Fibroblast of lung (primary cell): ENCODE data around the gene UBXN10. TPM values are rescaled to one million over a fixed set of nuclear protein-coding genes. Genes with fewer than 3 reads are reported as not detected.

Experiments
- DNase-seq, 2 donors: peaks; one replicate each; pipeline versions ENCODE4 v3.0.0 to v3.0.0-alpha.2; 2010; ENCODE audit warnings: low read depth in 2 of 2
- H2AFZ ChIP-seq: 2 replicates; pipeline ENCODE4 v1.5.1; 2012; ENCODE audit warnings: low read length, control low read depth, inconsistent platforms
- H3K27ac ChIP-seq: 2 replicates; pipeline ENCODE4 v1.5.1; 2011; ENCODE audit warnings: low read length, control low read depth; ENCODE audit not compliant: insufficient read depth
- H3K27me3 ChIP-seq: 2 replicates; pipeline ENCODE4 v1.5.1; 2011; ENCODE audit warnings: mild to moderate bottlenecking, low read length; ENCODE audit not compliant: control insufficient read depth, insufficient read depth
- H3K36me3 ChIP-seq: 2 replicates; pipeline ENCODE4 v1.5.1; 2011; ENCODE audit warnings: low read length; ENCODE audit not compliant: control insufficient read depth, insufficient read depth
- H3K4me1 ChIP-seq: 2 replicates; pipeline ENCODE4 v1.5.1; 2011; ENCODE audit warnings: low read length; ENCODE audit not compliant: control insufficient read depth, insufficient read depth; ENCODE audit errors: extremely low read depth
- H3K4me2 ChIP-seq: 2 replicates; pipeline ENCODE4 v1.5.1; 2011; ENCODE audit warnings: low read length, control low read depth; ENCODE audit not compliant: insufficient read depth; ENCODE audit errors: extremely low read depth
- H3K4me3 ChIP-seq, 4 experiments: fragments of 200-600 bp in 1 of 4; sonication (generic) in 1 of 4; replicated peaks in 1 of 4; 2 replicates each; pipeline ENCODE4 v1.5.1; 2011 to 2016; ENCODE audit warnings: low read length in 4 of 4, low read depth in 3 of 4, mild to moderate bottlenecking in 3 of 4, control low read depth in 2 of 4, inconsistent platforms in 1 of 4, mixed read lengths in 1 of 4; ENCODE audit not compliant: insufficient read depth in 1 of 4; ENCODE audit errors: control extremely low read depth in 1 of 4
- H3K79me2 ChIP-seq: 2 replicates; pipeline ENCODE4 v1.5.1; 2012; ENCODE audit warnings: mild to moderate bottlenecking, low read length, inconsistent platforms; ENCODE audit not compliant: control insufficient read depth, insufficient read depth
- H3K9ac ChIP-seq: 2 replicates; pipeline ENCODE4 v1.5.1; 2011; ENCODE audit warnings: mild to moderate bottlenecking, low read length, control low read depth; ENCODE audit not compliant: insufficient read depth
- H3K9me3 ChIP-seq: 2 replicates; pipeline ENCODE4 v1.5.1; 2012; ENCODE audit warnings: low read depth, low read length; ENCODE audit not compliant: control insufficient read depth, insufficient read depth
- H4K20me1 ChIP-seq: 2 replicates; pipeline ENCODE4 v1.5.1; 2011; ENCODE audit warnings: low read length; ENCODE audit not compliant: control insufficient read depth, insufficient read depth; ENCODE audit errors: extremely low read depth
- EZH2 ChIP-seq: IDR thresholded peaks from 2 replicates; pipeline ENCODE4 v1.5.1; 2012; ENCODE audit warnings: low read length, control low read depth, mild to moderate bottlenecking; ENCODE audit errors: missing control alignments
- polyA plus RNA-seq, 2 donors: library from polyadenylated mRNA; depleted of rRNA in 1 of 2; stranded (reverse) in 1 of 2; unstranded in 1 of 2; fragments of >200 nt; gene quantifications; 2 replicates each; pipeline ENCODE4 v1.2.1, GENCODE V29; 2011 to 2012; ENCODE audit warnings: missing spikeins in 1 of 2
- total RNA-seq: library from RNA; depleted of rRNA; stranded (reverse); fragments of >200 nt; gene quantifications from 2 replicates; pipeline ENCODE4 v1.2.1, GENCODE V29; 2014
- TF ChIP-seq, protein P1 (sequence below), 2 donors: IDR thresholded peaks in 1 of 2; conservative IDR thresholded peaks in 1 of 2; 1 replicate in 1 of 2; 2 replicates in 1 of 2; pipeline ENCODE4 v1.5.1; 2011 to 2012; ENCODE audit warnings: low read length in 2 of 2, control low read depth in 1 of 2, inconsistent platforms in 1 of 2, low read depth in 1 of 2, mild to moderate bottlenecking in 1 of 2

The UBXN10 gene
- total and polyA plus RNA-seq, 2 donors (not counting 1 experiment from before 2014, with no cell fraction given): 0.33 TPM; not detected in 1

- no peaks in the 10 kb centered on the region for H3K79me2 ChIP-seq
- H3K4me1 ChIP-seq: peaks cover 6% of the 10 kb centered on the region
- no peaks in the 10 kb centered on the region for H3K9me3 ChIP-seq
- H3K9ac ChIP-seq: no peak overlapping the region
- no peak overlapping the region for H2AFZ ChIP-seq
- no peak overlapping the region for H3K4me3 ChIP-seq
- TF ChIP-seq, protein P1, sequence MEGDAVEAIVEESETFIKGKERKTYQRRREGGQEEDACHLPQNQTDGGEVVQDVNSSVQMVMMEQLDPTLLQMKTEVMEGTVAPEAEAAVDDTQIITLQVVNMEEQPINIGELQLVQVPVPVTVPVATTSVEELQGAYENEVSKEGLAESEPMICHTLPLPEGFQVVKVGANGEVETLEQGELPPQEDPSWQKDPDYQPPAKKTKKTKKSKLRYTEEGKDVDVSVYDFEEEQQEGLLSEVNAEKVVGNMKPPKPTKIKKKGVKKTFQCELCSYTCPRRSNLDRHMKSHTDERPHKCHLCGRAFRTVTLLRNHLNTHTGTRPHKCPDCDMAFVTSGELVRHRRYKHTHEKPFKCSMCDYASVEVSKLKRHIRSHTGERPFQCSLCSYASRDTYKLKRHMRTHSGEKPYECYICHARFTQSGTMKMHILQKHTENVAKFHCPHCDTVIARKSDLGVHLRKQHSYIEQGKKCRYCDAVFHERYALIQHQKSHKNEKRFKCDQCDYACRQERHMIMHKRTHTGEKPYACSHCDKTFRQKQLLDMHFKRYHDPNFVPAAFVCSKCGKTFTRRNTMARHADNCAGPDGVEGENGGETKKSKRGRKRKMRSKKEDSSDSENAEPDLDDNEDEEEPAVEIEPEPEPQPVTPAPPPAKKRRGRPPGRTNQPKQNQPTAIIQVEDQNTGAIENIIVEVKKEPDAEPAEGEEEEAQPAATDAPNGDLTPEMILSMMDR (conservative IDR thresholded peaks at IDR 0.05 in 1 of 2, IDR thresholded peaks at IDR 0.05 in 1 of 2; ENCODE audit: low read depth in 1 of 2, low read length in 2 of 2): no peak
- TF ChIP-seq EZH2: no peak
- no peaks in the 10 kb centered on the region for H3K27me3 ChIP-seq
- H3K27ac ChIP-seq: no peak overlapping the region
- no peaks in the 10 kb centered on the region for H4K20me1 ChIP-seq
- no peak overlapping the region for H3K4me2 ChIP-seq
- H3K36me3 ChIP-seq: no peaks in the 10 kb centered on the region
- DNase-seq: no peak
Observed at GRCh38 chr1:20152599-20152930, 33.3 kb upstream of the UBXN10 start.

DNA sequence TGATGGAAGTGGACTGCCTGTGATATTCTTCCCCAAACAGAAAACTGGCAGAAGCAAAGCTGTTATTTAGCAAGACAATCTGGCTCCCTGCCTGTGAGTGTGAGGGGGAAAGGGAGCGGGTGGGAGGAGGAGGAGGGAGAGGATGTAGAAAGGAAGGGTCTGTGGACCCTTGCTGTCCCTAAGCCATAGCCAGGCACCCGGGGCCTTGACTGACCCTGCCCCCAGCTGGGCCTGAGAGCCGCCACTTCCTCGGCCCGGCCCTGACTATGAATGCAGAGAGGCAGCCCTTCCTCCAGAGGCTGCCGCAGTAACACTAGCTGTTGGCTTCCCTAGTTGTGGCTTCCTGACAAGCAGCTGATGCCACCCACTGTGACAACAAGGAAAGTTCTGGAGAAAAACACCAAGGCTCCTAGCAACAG is 32.9 kb upstream of the UBXN10 start:
- Histone ChIP-seq H3K9ac (no peak overlapping the region), H3K27ac (no peak overlapping the region), H3K4me2 (no peak overlapping the region), H2AFZ (peak overlapping the region; percentile 53), H3K4me1 (peaks cover 6% of the 10 kb centered on the region), H3K4me3 (no peak overlapping the region), H3K79me2 (no peaks in the 10 kb centered on the region), H3K27me3 (no peaks in the 10 kb centered on the region), H3K36me3 (no peaks in the 10 kb centered on the region), H4K20me1 (no peaks in the 10 kb centered on the region), H3K9me3 (no peaks in the 10 kb centered on the region)
- no peak for TF ChIP-seq EZH2
- TF ChIP-seq, protein P1 (conservative IDR thresholded peaks at IDR 0.05 in 1 of 2, IDR thresholded peaks at IDR 0.05 in 1 of 2; ENCODE audit: low read depth in 1 of 2, low read length in 2 of 2): no peak
- peak; percentile 17 to 18 for DNase-seq

- H3K9ac ChIP-seq: no peak overlapping the region
- no peak for TF ChIP-seq EZH2
- TF ChIP-seq, protein P1 (conservative IDR thresholded peaks at IDR 0.05 in 1 of 2, IDR thresholded peaks at IDR 0.05 in 1 of 2; ENCODE audit: low read depth in 1 of 2, low read length in 2 of 2): no peak
- no peak overlapping the region for H3K27ac ChIP-seq
- no peaks in the 10 kb centered on the region for H3K79me2 ChIP-seq
- no peaks in the 10 kb centered on the region for H3K27me3 ChIP-seq
- peak overlapping the region; percentile 59 for H3K4me2 ChIP-seq
- H3K9me3 ChIP-seq: no peaks in the 10 kb centered on the region
- no peaks in the 10 kb centered on the region for H4K20me1 ChIP-seq
- no peak for DNase-seq
- H2AFZ ChIP-seq: peak overlapping the region; percentile 41
- H3K4me1 ChIP-seq: peaks cover 6% of the 10 kb centered on the region
- H3K4me3 ChIP-seq: no peak overlapping the region
- no peaks in the 10 kb centered on the region for H3K36me3 ChIP-seq
Observed at GRCh38 chr1:20154301-20154831, 31.5 kb upstream of the UBXN10 start.
